HUDEP-2 (cell line): ENCODE data around the gene REN.

Experiments used
- DNase-seq, 76 experiments: peaks; one replicate each; lab custom pipeline; 2025; ENCODE audit not compliant: unreplicated experiment in 76 of 76; lab: John Stamatoyannopoulos, UW

The REN gene

GRCh38 chr1:204112876-204113730 is 53.0 kb downstream of the REN start:
- DNase-seq, result no peak

GRCh38 chr1:204110894-204111633 is 55.1 kb downstream of the REN start:
- DNase-seq, result no peak

GRCh38 chr1:204108312-204109141 is 57.6 kb downstream of the REN start:
- DNase-seq, result no peak

GRCh38 chr1:204107892-204108291 is 58.2 kb downstream of the REN start:
- no peak for DNase-seq

GRCh38 chr1:204106825-204107224 is 59.3 kb downstream of the REN start:
- no peak for DNase-seq

- no peak for DNase-seq
Observed at GRCh38 chr1:204105131-204105515, 61.0 kb downstream of the REN start.
